ENCODE data around the gene ENAH.

ENAH gene

GRCh38 chr1:225462714-225463574 is 190.0 kb downstream of the ENAH start:
- no peak overlapping the region for H3K9ac ChIP-seq (ENCODE audit: low read length)
- no peak overlapping the region for H3K4me3 ChIP-seq (ENCODE audit: low read depth, low read length, poor library complexity, severe bottlenecking)
- H3K9me3 ChIP-seq (ENCODE audit: low read length), result no peaks in the 10 kb centered on the region

DNA sequence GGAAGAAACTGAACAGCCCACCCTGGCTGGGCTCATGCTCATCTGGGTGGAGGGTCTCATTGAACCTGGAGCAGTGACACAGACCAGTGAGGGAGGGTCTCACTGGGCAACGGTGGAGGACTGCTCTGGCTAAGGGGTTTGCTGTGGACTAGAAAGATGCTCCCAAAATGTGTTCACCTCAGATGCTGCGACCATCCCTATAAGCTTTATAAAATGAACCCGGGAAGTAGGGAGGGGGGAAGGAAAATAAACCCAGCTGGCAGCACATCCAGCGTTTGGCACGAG is 190.6 kb downstream of the ENAH start:
- TF ChIP-seq, protein P1, sequence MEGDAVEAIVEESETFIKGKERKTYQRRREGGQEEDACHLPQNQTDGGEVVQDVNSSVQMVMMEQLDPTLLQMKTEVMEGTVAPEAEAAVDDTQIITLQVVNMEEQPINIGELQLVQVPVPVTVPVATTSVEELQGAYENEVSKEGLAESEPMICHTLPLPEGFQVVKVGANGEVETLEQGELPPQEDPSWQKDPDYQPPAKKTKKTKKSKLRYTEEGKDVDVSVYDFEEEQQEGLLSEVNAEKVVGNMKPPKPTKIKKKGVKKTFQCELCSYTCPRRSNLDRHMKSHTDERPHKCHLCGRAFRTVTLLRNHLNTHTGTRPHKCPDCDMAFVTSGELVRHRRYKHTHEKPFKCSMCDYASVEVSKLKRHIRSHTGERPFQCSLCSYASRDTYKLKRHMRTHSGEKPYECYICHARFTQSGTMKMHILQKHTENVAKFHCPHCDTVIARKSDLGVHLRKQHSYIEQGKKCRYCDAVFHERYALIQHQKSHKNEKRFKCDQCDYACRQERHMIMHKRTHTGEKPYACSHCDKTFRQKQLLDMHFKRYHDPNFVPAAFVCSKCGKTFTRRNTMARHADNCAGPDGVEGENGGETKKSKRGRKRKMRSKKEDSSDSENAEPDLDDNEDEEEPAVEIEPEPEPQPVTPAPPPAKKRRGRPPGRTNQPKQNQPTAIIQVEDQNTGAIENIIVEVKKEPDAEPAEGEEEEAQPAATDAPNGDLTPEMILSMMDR (IDR thresholded peaks at IDR 0.05; ENCODE audit: low read length), result no peak
- no peak for TF ChIP-seq EZH2 (IDR thresholded peaks at IDR 0.05; ENCODE audit: borderline replicate concordance, low read length)
- Histone ChIP-seq H2AFZ (ENCODE audit: low read length) (no peak overlapping the region), H3K9ac (ENCODE audit: low read length) (no peak overlapping the region), H3K4me2 (ENCODE audit: low read length) (no peak overlapping the region), H3K4me1 (ENCODE audit: insufficient read depth, low read length, severe bottlenecking) (peaks cover 10% of the 10 kb centered on the region), H3K9me3 (ENCODE audit: low read length) (no peaks in the 10 kb centered on the region), H3F3A (ENCODE audit: insufficient read depth, low read length) (no peaks in the 10 kb centered on the region), H3K27me3 (ENCODE audit: insufficient read depth, low read length) (no peaks in the 10 kb centered on the region), H3K36me3 (ENCODE audit: insufficient read depth, low read length) (no peaks in the 10 kb centered on the region), H3K4me3 (ENCODE audit: low read depth, low read length, poor library complexity, severe bottlenecking) (no peak overlapping the region), H3K79me2 (ENCODE audit: insufficient read depth, low read length) (no peaks in the 10 kb centered on the region), H4K20me1 (ENCODE audit: insufficient read depth, low read length) (no peaks in the 10 kb centered on the region), H3K27ac (ENCODE audit: low read depth, low read length, poor library complexity, severe bottlenecking) (no peak overlapping the region), H3K9me2 (ENCODE audit: low read depth, low read length) (no peaks in the 10 kb centered on the region)

More at GRCh38 chr1:225462714-225463574, 190.0 kb downstream of the ENAH start:
- no peak for TF ChIP-seq EZH2 (IDR thresholded peaks at IDR 0.05; ENCODE audit: borderline replicate concordance, low read length)
- TF ChIP-seq, protein P1 (IDR thresholded peaks at IDR 0.05; ENCODE audit: low read length), result no peak
- no peaks in the 10 kb centered on the region for H3F3A ChIP-seq (ENCODE audit: insufficient read depth, low read length)
- H3K4me2 ChIP-seq (ENCODE audit: low read length), result no peak overlapping the region
- no peak overlapping the region for H3K27ac ChIP-seq (ENCODE audit: low read depth, low read length, poor library complexity, severe bottlenecking)
- no peaks in the 10 kb centered on the region for H3K36me3 ChIP-seq (ENCODE audit: insufficient read depth, low read length)
- H3K79me2 ChIP-seq (ENCODE audit: insufficient read depth, low read length), result no peaks in the 10 kb centered on the region
- H3K9me2 ChIP-seq (ENCODE audit: low read depth, low read length), result no peaks in the 10 kb centered on the region
- H2AFZ ChIP-seq (ENCODE audit: low read length), result no peak overlapping the region
- H3K4me1 ChIP-seq (ENCODE audit: insufficient read depth, low read length, severe bottlenecking), result peaks cover 15% of the 10 kb centered on the region
- no peaks in the 10 kb centered on the region for H3K27me3 ChIP-seq (ENCODE audit: insufficient read depth, low read length)
- no peaks in the 10 kb centered on the region for H4K20me1 ChIP-seq (ENCODE audit: insufficient read depth, low read length)

DNA sequence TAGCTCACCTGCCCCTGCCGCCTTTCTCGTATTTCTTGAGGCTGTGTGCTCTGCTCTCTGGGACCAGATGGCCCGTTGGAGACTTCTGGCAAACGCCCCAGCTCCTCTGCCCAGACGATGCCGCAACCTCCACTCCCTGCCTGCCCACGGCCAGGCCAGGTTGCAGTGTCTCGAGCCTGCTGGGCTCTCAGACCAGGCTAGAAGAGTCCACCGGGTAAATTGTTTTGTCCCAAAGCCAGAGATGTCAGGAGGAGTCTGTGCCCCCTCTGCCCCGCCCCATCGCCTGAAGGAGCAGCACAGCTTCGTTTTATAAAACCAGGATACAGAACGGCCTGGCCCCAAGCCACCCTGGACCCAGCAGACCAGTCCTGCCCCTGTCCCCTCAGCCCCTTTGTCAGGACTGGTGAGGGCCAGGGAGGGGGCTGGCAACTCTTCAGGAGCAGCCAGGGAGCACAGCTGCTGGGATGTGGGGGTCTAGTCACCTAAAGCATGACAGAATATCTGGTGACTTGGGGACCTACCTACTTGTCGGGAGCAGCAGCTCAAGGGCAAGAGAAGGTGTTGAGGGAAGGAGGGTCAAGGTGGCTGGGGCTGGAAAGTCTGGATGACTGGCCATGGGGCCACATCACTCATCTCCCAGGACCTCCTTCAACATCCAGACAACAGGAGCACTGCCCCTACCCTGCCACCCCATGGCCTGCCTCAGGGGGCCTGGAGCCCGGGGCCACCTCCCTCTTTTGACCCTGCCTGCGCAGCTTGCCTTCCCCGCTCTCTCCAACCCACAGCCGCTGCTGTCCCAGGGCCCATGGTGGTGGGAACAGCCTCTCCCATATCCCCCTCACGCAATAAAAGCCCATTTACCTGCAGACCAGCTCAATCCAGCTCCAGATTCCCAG is 191.1 kb downstream of the ENAH start:
- Histone ChIP-seq H3K9ac (ENCODE audit: low read length) (no peak overlapping the region), H2AFZ (ENCODE audit: low read length) (no peak overlapping the region), H3K4me1 (ENCODE audit: insufficient read depth, low read length, severe bottlenecking) (peaks cover 4% of the 10 kb centered on the region), H3K4me2 (ENCODE audit: low read length) (no peak overlapping the region), H3K9me2 (ENCODE audit: low read depth, low read length) (no peaks in the 10 kb centered on the region), H3K27ac (ENCODE audit: low read depth, low read length, poor library complexity, severe bottlenecking) (no peak overlapping the region), H4K20me1 (ENCODE audit: insufficient read depth, low read length) (no peaks in the 10 kb centered on the region), H3K36me3 (ENCODE audit: insufficient read depth, low read length) (no peaks in the 10 kb centered on the region), H3K4me3 (ENCODE audit: low read depth, low read length, poor library complexity, severe bottlenecking) (no peak overlapping the region), H3K27me3 (ENCODE audit: insufficient read depth, low read length) (no peaks in the 10 kb centered on the region), H3K9me3 (ENCODE audit: low read length) (no peaks in the 10 kb centered on the region), H3K79me2 (ENCODE audit: insufficient read depth, low read length) (no peaks in the 10 kb centered on the region), H3F3A (ENCODE audit: insufficient read depth, low read length) (no peaks in the 10 kb centered on the region)
- TF ChIP-seq, protein P1 (IDR thresholded peaks at IDR 0.05; ENCODE audit: low read length), result no peak
- no peak for TF ChIP-seq EZH2 (IDR thresholded peaks at IDR 0.05; ENCODE audit: borderline replicate concordance, low read length)
